NCI-H345 treated with DMSO at 0.1 percent for 48 hours (cell line): Measurements from ENCODE around the gene NOS3.
"Not testable (repeated sequence)": the region's sequence is repeated elsewhere in the genome, so short reads cannot be mapped to it uniquely, and the experiment has no call there.

Source experiments
- DNase-seq: peaks from one replicate; lab custom pipeline; 2025; ENCODE audit not compliant: unreplicated experiment; lab: John Stamatoyannopoulos, UW

Gene NOS3

DNA sequence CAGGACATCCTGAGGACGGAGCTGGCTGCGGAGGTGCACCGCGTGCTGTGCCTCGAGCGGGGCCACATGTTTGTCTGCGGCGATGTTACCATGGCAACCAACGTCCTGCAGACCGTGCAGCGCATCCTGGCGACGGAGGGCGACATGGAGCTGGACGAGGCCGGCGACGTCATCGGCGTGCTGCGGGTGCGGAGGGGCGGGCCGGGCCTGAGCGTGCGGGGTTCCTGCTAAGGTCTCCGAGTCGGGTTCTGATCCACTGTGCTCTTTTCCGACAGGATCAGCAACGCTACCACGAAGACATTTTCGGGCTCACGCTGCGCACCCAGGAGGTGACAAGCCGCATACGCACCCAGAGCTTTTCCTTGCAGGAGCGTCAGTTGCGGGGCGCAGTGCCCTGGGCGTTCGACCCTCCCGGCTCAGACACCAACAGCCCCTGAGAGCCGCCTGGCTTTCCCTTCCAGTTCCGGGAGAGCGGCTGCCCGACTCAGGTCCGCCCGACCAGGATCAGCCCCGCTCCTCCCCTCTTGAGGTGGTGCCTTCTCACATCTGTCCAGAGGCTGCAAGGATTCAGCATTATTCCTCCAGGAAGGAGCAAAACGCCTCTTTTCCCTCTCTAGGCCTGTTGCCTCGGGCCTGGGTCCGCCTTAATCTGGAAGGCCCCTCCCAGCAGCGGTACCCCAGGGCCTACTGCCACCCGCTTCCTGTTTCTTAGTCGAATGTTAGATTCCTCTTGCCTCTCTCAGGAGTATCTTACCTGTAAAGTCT lies 23.1 kb downstream of the NOS3 start:
- DNase-seq: no peak

DNA sequence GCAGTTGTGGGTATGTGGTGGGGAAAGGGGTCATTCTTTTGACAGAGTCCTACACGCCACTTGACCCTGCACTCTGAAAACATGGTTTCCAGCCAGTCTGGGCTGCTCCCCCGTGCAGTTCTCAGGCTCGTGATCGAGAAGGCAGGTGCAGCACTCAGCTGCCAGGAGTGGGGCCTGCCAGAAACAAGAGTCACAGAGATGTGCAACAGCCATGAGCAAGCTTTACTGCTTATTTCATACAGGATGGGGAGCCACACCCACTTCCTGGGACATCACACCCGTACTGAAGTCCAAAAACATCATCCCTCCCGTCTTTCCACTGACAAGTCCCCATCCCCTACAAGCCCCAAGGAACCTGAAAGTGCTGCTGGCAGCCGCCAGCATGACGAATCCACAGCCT lies 24.1 kb downstream of the NOS3 start:
- no peak for DNase-seq

DNA sequence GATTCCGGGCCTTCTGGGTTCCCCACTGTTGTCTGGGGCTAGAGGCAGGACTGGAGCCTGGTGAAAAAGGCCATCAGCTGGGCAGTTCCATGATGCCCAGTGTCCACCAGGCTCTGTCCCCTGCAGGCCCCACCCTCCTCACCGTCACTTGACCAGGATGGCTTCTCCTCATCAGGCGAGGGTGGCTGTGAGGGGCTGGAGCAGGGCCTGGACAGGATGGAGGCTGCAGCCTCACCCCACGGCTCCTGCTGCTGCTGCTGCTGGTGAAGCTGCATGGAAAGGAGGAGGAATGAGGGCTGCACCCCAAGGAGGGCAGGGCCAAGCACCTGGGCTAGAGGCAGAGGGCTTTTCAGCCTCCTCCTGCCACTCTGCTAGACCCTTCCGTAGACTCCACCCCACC lies 25.1 kb downstream of the NOS3 start:
- no peak for DNase-seq

DNA sequence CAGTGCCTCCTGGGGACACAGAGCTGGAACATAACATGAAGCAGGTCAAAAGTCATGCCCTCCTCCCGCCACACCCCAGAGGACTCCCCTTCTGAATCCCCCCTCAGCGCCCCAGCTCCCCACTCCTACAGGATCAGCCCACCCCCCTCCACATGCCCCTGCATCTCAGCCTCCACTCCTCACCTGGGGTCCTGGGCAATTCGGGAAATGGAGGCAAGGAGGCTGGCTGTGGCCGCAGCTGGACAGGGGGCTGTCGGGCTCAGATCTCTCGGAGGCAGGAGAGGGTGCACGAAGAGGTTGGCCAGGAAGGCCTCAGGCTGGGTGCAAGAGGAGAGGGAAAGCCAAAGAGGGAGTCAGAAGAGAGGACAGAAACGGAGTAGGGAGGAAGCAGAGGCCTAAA lies 25.7 kb downstream of the NOS3 start:
- no peak for DNase-seq

DNA sequence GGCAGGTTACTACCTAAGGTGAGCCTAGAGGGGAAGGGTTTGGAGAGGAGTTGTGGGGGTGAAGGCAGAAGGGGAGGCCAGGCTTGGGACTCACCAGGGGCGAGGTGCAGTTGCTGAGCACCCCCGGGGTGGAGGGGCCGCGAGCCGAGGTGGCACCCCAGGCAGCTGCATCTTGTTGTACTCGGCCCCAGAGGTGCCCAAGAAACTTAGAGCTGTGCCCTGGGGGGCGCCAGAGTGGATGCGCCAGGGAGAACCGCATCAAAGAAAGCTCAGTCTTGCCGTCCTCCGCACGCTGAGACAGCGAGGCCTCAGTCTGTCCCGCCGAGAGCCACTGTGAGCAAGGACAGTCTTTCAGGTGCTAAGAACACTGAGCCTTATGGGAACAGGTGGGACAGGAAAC lies 26.1 kb downstream of the NOS3 start:
- no peak for DNase-seq

DNA sequence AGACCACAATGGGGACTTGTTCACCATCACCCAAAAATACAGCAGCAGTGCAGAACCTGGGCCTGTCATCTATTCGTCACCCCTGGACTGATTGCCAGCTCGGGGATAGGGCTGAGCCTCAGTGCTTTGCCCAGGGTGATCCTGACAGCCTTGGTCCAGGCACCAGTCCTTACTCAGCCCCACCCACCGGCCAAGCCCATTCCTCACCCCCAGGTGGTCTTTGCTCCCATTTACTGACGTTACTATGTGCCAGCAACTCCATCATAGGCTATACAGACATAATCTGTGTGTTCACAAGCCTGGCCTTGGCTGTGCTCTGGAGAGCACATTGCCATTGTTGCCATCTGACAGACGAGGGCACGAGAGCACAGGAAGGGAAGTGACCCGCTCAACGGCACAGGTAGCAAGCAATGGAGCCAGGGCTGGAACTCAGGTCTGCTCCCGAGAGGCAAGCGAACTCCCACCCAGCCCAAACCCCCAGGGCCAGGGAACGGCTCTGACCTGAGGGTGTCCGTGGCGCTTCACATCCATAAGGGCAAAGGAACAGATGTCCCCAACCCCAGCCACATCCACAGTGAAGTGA lies 26.6 kb downstream of the NOS3 start:
- no peak for DNase-seq

DNA sequence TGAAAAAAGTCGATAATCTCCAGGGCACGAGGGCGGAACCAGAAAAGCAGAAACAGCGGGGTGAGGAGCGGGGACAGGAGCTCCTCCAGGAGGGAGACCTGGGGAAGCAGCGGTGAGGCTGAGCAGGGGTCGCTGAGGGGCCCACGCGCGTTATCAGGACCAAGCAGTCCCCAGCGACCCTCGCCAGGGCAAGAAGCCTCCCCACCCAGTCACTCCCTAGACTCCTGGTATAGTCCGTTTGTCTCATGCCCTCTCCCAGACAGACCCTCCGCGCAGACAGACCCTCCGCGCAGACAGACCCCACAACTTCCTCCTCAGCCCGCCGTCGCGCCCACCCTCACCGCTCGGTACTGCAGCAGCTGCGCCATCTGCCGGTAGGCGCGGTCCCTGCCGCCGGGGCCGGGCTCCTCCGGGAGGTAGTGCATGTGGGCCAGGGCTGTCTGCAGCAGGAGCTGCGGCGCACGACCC lies 27.2 kb downstream of the NOS3 start:
- DNase-seq: no peak

DNA sequence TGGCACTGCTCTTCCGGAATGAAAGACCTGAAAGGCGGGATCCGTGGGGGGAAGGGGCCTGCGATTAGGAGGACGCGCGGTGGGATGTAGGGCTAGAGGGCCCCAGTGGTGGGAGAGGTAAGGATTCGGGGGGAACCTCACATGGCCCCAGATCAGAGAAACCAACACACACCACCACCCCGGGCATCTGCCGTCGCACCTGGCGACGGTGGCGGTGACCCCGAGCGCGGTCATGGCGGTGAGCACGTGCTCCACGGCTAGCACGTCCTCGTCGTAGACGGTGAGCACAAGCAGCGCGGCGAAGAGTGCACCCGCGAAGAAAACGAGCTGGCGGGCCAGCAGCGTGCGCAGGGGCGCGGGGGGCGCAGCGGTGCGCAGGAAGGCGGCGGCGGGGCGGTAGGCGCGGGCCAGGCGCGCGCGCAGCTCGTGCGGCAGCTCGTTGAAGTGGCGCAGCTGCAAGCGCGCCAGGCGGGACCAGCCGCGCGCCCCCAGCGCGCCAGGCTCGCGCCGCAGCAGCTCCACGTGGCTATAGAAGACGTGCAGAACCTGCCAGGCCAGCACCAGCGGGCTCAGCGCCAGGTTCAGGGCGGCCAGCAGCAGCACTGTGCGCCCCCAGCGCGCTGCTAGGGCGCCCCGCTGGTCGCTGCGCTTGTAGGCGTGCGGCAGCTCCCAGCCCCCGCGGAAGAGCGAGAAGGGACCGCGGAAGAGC lies 27.8 kb downstream of the NOS3 start:
- peak; percentile 8 for DNase-seq

DNA sequence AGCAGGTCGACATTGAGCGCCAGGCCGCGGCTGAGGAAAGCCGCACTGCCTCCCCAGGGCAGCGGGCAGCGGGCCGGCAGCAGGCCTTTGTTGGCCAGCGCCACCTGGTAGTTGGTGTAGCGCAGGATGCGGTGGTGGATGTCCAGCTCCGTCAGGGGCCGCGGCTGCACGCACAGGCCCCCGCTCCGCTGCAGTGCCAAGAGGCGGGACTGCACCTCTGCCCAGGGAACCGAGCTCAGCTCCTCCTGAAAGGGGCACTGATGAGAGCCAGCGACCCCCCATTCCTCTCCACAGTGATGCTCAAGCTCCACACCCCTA lies 28.3 kb downstream of the NOS3 start:
- no peak for DNase-seq

DNA sequence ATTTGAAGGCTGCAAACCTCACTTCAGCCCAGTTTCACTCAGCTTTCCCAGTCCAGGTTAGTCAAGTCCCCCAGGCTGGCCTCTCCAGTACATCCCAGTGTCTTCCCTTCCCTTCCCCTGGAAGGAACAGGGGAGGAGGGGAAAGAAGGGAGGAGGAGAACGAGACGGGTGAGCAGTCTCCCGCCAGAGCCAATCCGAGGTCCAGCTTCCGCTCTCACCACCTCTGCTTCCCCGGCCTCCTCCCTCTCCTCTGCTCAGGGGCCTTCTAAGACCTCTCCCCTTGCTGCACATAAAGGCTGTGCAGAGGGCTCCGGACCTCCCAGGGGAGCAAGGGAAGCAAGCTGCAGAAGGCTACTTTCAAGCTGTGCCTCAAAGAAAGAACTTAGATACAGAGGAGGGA lies 29.4 kb downstream of the NOS3 start:
- no peak for DNase-seq

DNA sequence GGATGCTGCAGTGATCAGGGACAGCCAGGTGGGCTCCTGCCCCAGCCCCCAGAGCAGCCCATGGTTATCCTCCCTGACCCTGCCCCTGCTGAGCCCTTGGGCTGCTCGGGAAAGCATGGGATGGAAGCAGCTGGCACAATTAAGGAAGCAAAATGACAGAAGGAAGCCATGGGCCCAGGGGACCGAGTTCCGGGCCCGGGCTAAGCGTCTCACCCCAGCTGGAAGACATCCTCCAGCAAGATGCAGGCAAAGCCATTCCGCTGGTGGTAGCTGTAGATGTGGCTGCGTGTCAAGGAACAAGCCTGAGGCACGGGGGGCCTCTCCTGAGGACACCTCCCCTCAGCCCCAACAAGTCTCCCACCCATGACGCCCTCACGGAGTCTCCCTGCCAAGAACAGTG lies 32.4 kb downstream of the NOS3 start:
- DNase-seq: no peak

DNA sequence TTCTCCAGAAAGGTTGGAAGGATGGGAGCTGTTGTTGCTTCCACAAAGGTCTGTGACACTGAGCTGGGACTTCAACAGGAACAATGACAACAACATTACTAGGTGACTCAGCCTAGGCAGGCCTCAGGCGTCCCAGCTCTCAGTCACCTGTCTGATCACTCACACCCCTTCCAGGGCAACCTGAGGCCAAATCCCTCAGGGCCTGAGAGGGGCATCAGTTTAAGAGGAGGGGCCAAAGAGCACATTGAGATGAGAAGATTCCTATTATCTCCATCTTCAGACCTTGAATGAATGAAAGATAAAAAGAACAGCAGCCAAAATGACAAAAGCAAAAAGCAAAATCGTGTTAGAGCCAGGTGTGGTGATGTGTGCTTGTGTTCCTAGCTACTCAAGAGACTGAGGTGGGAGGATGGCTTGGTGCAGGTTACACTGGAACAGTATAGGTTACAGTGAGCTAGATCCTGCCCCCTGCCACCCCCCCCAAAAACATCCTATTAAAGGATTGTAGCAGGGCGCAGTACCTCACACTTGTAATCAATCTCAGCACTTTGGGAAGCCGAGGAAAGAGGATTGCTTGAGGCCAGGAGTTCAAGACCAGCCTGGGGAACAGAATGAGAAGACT lies 33.7 kb downstream of the NOS3 start, which contains the start of gene ATG9B:
Gene ATG9B (minus strand): TSS at position 60 of the 622 bp plus-strand sequence. CDS start 71 bp downstream, outside the sequence.
- DNase-seq: no peak

DNA sequence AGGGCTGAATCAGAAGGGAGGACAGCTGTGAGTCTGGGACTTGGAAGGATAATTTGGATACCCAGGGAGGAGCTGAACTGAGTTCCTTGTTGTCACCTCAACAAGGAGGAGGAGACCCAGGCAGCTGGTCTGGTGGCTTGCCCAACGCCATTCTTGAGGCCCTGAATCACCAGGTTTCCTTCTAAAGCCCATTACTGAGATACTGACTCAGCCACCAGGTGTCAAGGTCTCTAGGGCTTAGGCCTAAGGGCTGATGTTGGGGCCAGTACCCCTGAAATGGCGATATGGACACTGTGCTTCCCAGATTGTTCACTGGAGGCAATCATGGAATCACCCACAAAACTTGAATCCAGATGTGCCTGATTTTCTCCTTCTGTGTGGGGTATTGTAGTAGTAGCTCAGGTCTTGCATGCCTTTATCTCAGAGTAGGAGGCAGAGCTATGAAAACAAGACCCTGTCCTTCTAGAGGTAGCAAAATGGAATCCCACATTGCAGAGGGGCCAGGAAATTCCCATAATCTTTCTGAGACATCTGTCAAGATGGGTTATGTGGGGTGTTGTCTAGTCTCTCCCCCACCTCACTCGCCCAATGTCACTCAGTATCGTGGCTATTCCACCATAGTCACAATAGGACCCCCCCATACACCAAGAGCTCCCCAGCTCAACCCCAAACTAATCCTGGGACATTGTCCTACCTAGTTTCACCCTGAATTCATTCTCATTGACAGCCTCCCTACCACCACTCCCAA lies 35.3 kb downstream of the NOS3 start:
- no peak for DNase-seq

DNA sequence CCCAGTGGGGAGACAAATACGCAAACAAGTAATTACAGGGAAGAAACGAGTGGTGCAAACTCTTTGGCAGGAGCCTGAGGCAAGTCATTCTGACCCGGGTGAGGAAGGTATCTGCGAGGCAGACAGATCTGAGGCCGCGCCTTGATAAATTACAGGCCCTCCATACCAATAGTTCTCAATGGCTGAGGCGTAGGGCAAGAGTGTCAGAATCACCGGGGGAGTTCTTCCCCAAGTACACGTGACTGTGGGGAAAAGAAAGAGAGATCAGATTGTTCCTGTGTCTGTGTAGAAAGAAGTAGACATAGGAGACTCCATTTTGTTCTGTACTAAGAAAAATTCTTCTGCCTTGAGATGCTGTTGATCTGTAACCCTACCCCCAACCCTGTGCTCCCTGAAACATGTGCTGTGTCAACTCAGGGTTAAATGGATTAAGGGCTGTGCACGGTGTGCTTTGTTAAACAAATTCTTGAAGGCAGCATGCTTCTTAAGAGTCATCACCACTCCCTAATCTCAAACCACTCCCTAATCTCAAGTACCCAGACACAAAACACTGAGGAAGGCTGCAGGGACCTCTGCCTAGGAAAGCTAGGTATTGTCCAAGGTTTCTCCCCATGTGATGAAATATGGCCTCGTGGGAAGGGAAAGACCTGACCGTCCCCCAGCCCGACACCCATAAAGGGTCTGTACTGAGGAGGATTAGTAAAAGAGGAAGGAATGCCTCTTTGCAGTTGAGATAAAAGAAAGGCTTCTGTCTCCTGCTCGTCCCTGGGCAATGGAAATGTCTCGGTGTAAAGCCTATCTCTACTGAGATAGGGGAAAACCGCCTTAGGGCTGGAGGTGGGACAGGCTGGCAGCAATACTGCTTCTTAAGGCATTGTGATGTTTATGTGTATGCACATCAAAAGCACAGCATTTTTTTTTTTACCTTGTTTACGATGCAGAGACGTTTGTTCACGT lies 36.2 kb downstream of the NOS3 start:
- not testable (repeated sequence) for DNase-seq

DNA sequence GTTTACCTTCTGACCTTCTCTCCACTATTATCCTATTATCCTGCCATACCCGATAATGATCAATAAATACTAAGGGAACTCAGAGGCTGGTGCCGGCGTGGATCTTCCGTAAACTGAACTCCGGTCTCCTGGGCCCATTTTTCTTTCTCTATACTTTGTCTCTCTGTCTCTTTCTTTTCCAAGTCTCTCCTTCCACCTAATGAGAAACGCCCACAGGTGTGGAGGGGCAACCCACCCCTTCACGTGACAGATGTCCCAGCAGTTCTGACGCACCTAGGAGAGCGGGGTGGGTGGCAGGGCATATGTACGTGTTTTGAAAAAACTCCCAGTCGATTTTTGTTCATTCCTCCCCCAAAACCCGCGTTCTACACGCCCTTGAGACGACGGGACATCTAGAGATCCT lies 36.9 kb downstream of the NOS3 start:
- DNase-seq: not testable (repeated sequence)

DNA sequence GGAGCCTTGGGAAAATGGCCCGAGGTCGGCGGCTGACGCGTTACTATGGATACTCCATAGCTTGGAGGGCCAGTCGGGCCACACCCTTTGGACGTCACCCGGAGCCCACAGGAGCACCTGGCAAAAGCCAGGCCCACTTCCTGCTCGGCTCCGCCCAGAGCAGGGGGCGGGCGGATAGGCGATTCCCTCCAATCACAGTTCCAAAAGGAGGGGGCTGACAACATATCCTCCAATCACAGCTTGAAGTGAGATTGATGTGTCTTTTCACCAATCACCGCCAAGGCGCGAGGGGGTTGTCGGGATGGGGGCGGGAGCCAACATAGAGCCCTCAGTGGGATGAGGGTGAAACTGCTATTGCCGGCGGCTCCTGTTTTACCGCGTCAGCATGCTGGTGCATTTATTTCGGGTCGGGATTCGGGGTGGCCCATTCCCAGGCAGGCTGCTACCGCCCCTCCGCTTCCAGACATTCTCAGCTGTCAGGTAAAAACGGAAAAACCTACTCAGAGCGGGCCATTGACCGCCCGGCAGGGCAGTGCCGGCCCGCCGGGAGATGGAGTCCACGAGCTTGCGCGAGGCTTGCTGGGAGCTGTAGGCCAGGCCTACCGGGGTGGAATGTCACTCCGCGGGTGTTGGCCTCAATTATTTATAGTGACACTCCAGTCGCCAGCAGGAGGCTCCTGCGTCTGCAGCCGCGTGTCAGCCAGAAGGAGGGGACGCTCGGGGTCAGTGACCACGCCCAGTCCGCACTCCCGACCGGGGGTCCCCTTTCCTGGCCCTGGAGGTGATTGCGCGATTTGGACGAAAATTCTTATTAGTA lies 37.5 kb downstream of the NOS3 start, which contains the start of gene ABCB8:
Gene ABCB8 (plus strand): TSS at position 320 of the 817 bp plus-strand sequence. CDS start 66 bp downstream, at position 386.
- peak; percentile 94 for DNase-seq

DNA sequence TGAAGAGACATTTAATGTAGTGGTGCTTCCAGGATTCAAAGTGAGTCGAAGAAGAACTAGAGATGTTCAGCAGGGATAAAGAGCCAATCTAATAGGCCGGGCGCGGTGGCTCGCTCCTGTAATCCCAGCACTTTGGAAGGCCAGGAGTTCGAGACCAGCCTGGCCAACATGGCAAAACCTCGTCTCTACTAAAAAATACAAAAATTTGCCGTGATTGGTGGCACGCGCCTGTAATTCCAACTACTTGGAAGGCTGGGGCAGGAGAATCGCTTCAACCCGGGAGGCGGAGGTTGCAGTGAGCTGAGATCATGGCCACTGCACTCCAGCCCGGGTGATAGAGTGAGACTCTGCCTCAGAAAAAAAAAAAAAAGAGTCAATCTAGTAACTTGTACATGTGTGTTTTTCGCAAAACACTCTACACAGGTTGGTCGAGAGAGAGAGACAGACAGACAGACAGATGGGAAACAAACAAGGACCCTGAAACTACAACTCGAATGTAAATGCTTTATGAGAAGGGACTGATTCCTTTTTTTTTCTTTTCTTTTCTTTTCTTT lies 38.2 kb downstream of the NOS3 start:
- DNase-seq: no peak

DNA sequence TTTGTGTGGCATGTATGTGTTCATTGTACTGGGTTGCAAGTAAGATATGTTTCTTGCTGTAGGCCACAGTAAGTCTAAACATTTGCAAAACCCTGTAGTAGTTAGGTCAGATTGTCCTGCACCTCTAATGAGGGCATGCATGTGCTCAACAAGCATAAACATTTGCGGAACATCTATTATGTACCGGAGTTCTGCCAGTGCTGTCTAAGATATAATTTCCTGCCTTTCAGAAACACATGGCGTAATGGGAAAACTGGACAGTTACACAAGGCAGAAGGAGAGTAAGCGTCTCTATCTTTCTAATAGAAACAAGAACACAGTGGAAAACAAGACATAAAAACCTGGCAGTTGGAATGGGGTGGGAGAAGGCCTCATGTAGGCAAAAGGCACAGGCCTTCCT lies 40.2 kb downstream of the NOS3 start:
- no peak for DNase-seq
